Smooth muscle cell (in vitro differentiated cells): Measurements from ENCODE around the gene FAIM2. TPM values are rescaled to one million over a fixed set of nuclear protein-coding genes. Genes with fewer than 3 reads are reported as not detected.

Source experiments
- DNase-seq: peaks from one replicate; lab custom pipeline; 2025; ENCODE audit not compliant: unreplicated experiment; lab: John Stamatoyannopoulos, UW
- H2AFZ ChIP-seq: fragments of 200-600 bp; sonication (generic); 2 replicates; pipeline ENCODE4 v1.6.0; 2016; ENCODE audit warnings: antibody characterized with exemption, low read depth, mild to moderate bottlenecking
- H3F3A ChIP-seq: fragments of 200-600 bp; sonication (generic); 2 replicates; pipeline ENCODE4 v1.6.0; 2017; ENCODE audit warnings: antibody characterized with exemption, low read depth
- H3K27ac ChIP-seq: fragments of 200-600 bp; sonication (generic); 2 replicates; pipeline ENCODE4 v1.5.1; 2016; ENCODE audit warnings: low read depth, mild to moderate bottlenecking
- H3K27me3 ChIP-seq: fragments of 200-600 bp; sonication (generic); 2 replicates; pipeline ENCODE4 v1.6.1; 2016; ENCODE audit warnings: low read depth, mild to moderate bottlenecking
- H3K36me3 ChIP-seq: fragments of 200-600 bp; sonication (generic); 2 replicates; pipeline ENCODE4 v1.5.1; 2016; ENCODE audit warnings: low read depth
- H3K4me1 ChIP-seq: fragments of 200-600 bp; sonication (generic); 2 replicates; pipeline ENCODE4 v1.5.1; 2016; ENCODE audit warnings: low read depth
- H3K4me2 ChIP-seq: fragments of 200-600 bp; sonication (generic); 2 replicates; pipeline ENCODE4 v1.6.0; 2016; ENCODE audit warnings: mild to moderate bottlenecking
- H3K4me3 ChIP-seq: fragments of 200-600 bp; sonication (generic); 2 replicates; pipeline ENCODE4 v1.5.1; 2016; ENCODE audit warnings: mild to moderate bottlenecking
- H3K79me2 ChIP-seq: fragments of 200-600 bp; sonication (generic); 2 replicates; pipeline ENCODE4 v1.6.0; 2016; ENCODE audit warnings: low read depth, mild to moderate bottlenecking
- H3K9ac ChIP-seq: fragments of 200-600 bp; sonication (generic); 2 replicates; pipeline ENCODE4 v1.6.0; 2016; ENCODE audit warnings: low read depth
- H3K9me3 ChIP-seq: fragments of 200-600 bp; sonication (generic); replicated peaks from 2 replicates; pipeline ENCODE4 v1.5.1; 2016; ENCODE audit warnings: low read depth
- H4K20me1 ChIP-seq: fragments of 200-600 bp; sonication (generic); 2 replicates; pipeline ENCODE4 v1.6.0; 2016; ENCODE audit warnings: low read depth
- WGBS: methylation state at CpG from one replicate; pipeline ENCODE4 v1.1.7; 2016; ENCODE audit warnings: low lambda C conversion rate; 5-methylcytosine and 5-hydroxymethylcytosine counted together
- polyA plus RNA-seq: library from polyadenylated mRNA; unstranded; fragments of >200 nt; fragmentation: Nextera tagmentation; extraction: Ambion mirVana; gene quantifications from 2 replicates; pipeline ENCODE4 v1.2.1, GENCODE V29; 2016
- total RNA-seq: library from RNA; depleted of rRNA; stranded (reverse); fragments of >200 nt; gene quantifications from 2 replicates; pipeline ENCODE4 v1.2.3, GENCODE V29; 2014
- TF ChIP-seq, protein P1 (sequence below): fragments of 200-600 bp; sonication (generic); IDR thresholded peaks from 2 replicates; pipeline ENCODE4 v1.5.1; 2017; ENCODE audit warnings: borderline replicate concordance, mild to moderate bottlenecking, antibody characterized with exemption; ENCODE audit not compliant: insufficient read depth, poor library complexity, severe bottlenecking

The FAIM2 gene
- total and polyA plus RNA-seq, 2 experiments from 2014 or later, result 0.67 to 1.2 TPM

DNA sequence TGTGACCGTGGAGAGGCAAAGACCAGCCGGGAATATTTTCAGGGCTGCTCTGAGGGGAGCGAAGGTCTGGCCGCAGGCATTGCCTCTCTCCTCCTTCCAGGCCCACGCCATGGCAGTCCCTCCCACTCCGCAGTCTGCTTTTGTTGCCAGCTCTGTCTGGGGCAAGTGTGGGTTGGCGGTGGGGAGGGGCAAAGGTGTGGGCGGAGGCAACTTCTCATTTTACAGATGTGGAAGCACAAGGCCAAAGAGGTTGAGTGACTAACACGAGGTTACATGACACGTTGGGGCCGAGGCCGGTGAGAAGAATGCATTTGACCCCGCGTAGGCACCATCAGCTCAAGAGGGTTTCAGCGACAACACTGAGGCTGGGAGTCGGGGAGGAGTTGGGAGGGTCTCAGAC is 6.1 kb upstream of the FAIM2 start:
- no peaks in the 10 kb centered on the region for H3F3A ChIP-seq
- H4K20me1 ChIP-seq, result no peaks in the 10 kb centered on the region
- H3K4me2 ChIP-seq, result peak overlapping the region; percentile 26
- H3K27ac ChIP-seq, result peak overlapping the region; percentile 28
- TF ChIP-seq, protein P1, sequence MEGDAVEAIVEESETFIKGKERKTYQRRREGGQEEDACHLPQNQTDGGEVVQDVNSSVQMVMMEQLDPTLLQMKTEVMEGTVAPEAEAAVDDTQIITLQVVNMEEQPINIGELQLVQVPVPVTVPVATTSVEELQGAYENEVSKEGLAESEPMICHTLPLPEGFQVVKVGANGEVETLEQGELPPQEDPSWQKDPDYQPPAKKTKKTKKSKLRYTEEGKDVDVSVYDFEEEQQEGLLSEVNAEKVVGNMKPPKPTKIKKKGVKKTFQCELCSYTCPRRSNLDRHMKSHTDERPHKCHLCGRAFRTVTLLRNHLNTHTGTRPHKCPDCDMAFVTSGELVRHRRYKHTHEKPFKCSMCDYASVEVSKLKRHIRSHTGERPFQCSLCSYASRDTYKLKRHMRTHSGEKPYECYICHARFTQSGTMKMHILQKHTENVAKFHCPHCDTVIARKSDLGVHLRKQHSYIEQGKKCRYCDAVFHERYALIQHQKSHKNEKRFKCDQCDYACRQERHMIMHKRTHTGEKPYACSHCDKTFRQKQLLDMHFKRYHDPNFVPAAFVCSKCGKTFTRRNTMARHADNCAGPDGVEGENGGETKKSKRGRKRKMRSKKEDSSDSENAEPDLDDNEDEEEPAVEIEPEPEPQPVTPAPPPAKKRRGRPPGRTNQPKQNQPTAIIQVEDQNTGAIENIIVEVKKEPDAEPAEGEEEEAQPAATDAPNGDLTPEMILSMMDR, result no peak
- H3K27me3 ChIP-seq, result no peaks in the 10 kb centered on the region
- peak overlapping the region; percentile 58 for H2AFZ ChIP-seq
- no peaks in the 10 kb centered on the region for H3K79me2 ChIP-seq
- 26% methylated on average over 16 of the region's 16 CpGs for WGBS
- no peaks in the 10 kb centered on the region for H3K9me3 ChIP-seq
- H3K36me3 ChIP-seq, result no peaks in the 10 kb centered on the region
- H3K4me3 ChIP-seq, result no peak overlapping the region
- no peak for DNase-seq
- peaks cover 15% of the 10 kb centered on the region for H3K4me1 ChIP-seq
- no peak overlapping the region for H3K9ac ChIP-seq

DNA sequence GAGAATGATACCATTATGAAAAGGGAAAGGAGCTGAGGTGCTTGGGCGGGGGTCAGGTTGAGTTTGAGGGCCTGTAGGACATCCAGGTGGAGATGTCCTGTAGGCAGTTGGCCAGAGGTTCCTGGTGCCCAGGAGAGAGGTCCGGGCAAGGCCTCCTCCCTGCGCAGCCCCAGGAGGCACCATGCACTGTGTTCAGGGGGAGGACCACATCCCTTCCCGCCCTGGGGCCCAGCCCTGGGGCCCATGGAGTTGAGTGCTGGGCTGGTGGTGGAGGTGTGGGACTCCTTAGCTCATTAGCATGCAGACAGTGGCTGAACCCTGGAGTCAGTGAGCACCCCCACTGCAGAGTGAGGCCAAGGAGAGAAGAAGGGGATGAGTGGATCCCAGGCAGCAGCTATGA is 5.7 kb upstream of the FAIM2 start:
- no peaks in the 10 kb centered on the region for H3K36me3 ChIP-seq
- WGBS, result 98% methylated on average over 4 of the region's 4 CpGs
- TF ChIP-seq, protein P1, result no peak
- no peak for DNase-seq
- H3K4me2 ChIP-seq, result peak overlapping the region; percentile 26
- no peak overlapping the region for H3K9ac ChIP-seq
- H4K20me1 ChIP-seq, result no peaks in the 10 kb centered on the region
- H2AFZ ChIP-seq, result peak overlapping the region; percentile 58
- no peaks in the 10 kb centered on the region for H3K9me3 ChIP-seq
- H3K4me3 ChIP-seq, result no peak overlapping the region
- H3K4me1 ChIP-seq, result peaks cover 15% of the 10 kb centered on the region
- no peaks in the 10 kb centered on the region for H3K27me3 ChIP-seq
- no peaks in the 10 kb centered on the region for H3K79me2 ChIP-seq
- no peaks in the 10 kb centered on the region for H3F3A ChIP-seq
- peak overlapping the region; percentile 28 for H3K27ac ChIP-seq

DNA sequence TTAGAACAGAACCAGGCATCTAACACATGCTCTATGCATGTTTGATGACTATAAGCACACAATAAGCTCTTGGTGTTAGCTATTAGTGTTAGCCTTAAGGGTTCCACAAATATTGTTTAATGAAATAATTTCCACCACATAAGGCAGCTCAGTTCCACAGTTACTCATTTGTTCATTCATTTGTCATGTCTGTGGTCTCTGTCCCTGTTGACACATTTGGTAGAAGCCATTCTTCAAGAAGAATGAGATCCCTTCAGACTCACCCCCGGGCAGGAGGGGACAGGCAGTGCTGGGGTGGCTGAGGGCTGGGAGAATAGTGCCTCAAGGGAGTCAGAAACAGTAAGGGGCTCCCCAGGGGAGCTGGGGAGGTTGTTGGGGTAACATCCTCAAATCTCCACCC is 3.7 kb upstream of the FAIM2 start:
- Histone ChIP-seq H3K27ac (no peak overlapping the region), H3K27me3 (no peaks in the 10 kb centered on the region), H3F3A (no peaks in the 10 kb centered on the region), H3K4me2 (no peak overlapping the region), H3K79me2 (no peaks in the 10 kb centered on the region), H4K20me1 (no peaks in the 10 kb centered on the region), H3K4me1 (peaks cover 24% of the 10 kb centered on the region), H3K9me3 (no peaks in the 10 kb centered on the region), H3K9ac (no peak overlapping the region), H3K4me3 (no peak overlapping the region), H2AFZ (no peak overlapping the region), H3K36me3 (no peaks in the 10 kb centered on the region)
- TF ChIP-seq, protein P1, result no peak
- DNase-seq, result no peak
- 95% methylated on average over 1 of the region's 1 CpG for WGBS

DNA sequence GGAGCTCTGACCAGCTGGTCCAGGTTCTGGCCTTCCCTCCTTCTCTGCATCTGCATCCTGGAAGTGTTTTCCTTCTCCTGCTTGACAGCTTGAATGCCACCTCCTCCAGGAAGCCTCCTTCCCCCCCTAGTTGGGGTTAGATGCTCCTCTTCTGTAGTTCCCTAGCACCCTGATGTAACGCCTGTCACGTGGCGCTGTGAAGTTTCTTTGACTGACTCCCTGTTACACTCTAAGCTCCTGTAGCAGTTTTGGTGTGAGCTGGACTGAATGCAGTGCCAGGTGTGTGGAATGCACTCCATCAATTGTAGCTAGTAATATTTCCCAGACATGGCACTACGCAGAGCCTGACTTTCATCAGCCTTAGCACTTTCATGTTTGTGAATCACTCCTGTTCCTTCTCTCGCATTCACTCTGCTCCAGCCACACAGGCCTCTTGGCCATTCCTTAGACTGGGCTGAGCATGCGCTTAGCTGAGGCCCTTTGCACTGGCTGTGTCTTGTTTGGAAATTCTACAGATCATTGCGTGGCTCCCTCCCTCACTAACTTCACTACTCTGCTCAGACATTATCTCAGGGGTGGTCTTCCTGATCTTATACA is 2.1 kb upstream of the FAIM2 start:
- no peak overlapping the region for H2AFZ ChIP-seq
- peaks cover 24% of the 10 kb centered on the region for H3K4me1 ChIP-seq
- no peaks in the 10 kb centered on the region for H4K20me1 ChIP-seq
- H3K36me3 ChIP-seq, result no peaks in the 10 kb centered on the region
- no peaks in the 10 kb centered on the region for H3K79me2 ChIP-seq
- H3K27ac ChIP-seq, result no peak overlapping the region
- H3K4me2 ChIP-seq, result no peak overlapping the region
- H3K27me3 ChIP-seq, result no peaks in the 10 kb centered on the region
- H3K4me3 ChIP-seq, result no peak overlapping the region
- H3F3A ChIP-seq, result no peaks in the 10 kb centered on the region
- DNase-seq, result no peak
- H3K9ac ChIP-seq, result no peak overlapping the region
- H3K9me3 ChIP-seq, result no peaks in the 10 kb centered on the region
- 84% methylated on average over 7 of the region's 7 CpGs for WGBS
- TF ChIP-seq, protein P1, result no peak
